Measurements from ENCODE around the gene RNF213. TPM values are rescaled to one million over a fixed set of nuclear protein-coding genes. Genes with fewer than 3 reads are reported as not detected.

RNF213 gene
- polyA plus RNA-seq, 1 of the 3 experiments (the other 2 are of a cell fraction) = 57.5 TPM

- TF ChIP-seq, protein P1, sequence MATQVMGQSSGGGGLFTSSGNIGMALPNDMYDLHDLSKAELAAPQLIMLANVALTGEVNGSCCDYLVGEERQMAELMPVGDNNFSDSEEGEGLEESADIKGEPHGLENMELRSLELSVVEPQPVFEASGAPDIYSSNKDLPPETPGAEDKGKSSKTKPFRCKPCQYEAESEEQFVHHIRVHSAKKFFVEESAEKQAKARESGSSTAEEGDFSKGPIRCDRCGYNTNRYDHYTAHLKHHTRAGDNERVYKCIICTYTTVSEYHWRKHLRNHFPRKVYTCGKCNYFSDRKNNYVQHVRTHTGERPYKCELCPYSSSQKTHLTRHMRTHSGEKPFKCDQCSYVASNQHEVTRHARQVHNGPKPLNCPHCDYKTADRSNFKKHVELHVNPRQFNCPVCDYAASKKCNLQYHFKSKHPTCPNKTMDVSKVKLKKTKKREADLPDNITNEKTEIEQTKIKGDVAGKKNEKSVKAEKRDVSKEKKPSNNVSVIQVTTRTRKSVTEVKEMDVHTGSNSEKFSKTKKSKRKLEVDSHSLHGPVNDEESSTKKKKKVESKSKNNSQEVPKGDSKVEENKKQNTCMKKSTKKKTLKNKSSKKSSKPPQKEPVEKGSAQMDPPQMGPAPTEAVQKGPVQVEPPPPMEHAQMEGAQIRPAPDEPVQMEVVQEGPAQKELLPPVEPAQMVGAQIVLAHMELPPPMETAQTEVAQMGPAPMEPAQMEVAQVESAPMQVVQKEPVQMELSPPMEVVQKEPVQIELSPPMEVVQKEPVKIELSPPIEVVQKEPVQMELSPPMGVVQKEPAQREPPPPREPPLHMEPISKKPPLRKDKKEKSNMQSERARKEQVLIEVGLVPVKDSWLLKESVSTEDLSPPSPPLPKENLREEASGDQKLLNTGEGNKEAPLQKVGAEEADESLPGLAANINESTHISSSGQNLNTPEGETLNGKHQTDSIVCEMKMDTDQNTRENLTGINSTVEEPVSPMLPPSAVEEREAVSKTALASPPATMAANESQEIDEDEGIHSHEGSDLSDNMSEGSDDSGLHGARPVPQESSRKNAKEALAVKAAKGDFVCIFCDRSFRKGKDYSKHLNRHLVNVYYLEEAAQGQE (IDR thresholded peaks at IDR 0.05; ENCODE audit: low read depth, low read length) = peak; percentile 97
- TF ChIP-seq, protein P2, sequence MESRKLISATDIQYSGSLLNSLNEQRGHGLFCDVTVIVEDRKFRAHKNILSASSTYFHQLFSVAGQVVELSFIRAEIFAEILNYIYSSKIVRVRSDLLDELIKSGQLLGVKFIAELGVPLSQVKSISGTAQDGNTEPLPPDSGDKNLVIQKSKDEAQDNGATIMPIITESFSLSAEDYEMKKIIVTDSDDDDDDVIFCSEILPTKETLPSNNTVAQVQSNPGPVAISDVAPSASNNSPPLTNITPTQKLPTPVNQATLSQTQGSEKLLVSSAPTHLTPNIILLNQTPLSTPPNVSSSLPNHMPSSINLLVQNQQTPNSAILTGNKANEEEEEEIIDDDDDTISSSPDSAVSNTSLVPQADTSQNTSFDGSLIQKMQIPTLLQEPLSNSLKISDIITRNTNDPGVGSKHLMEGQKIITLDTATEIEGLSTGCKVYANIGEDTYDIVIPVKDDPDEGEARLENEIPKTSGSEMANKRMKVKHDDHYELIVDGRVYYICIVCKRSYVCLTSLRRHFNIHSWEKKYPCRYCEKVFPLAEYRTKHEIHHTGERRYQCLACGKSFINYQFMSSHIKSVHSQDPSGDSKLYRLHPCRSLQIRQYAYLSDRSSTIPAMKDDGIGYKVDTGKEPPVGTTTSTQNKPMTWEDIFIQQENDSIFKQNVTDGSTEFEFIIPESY (IDR thresholded peaks at IDR 0.05; ENCODE audit: borderline replicate concordance, low read depth) = no peak
- TF ChIP-seq CHD2 (IDR thresholded peaks at IDR 0.05; ENCODE audit: low read length, partially characterized antibody) = no peak
- TF ChIP-seq SMC3 (IDR thresholded peaks at IDR 0.05; ENCODE audit: low read depth, low read length) = no peak
- TF ChIP-seq, protein P3, sequence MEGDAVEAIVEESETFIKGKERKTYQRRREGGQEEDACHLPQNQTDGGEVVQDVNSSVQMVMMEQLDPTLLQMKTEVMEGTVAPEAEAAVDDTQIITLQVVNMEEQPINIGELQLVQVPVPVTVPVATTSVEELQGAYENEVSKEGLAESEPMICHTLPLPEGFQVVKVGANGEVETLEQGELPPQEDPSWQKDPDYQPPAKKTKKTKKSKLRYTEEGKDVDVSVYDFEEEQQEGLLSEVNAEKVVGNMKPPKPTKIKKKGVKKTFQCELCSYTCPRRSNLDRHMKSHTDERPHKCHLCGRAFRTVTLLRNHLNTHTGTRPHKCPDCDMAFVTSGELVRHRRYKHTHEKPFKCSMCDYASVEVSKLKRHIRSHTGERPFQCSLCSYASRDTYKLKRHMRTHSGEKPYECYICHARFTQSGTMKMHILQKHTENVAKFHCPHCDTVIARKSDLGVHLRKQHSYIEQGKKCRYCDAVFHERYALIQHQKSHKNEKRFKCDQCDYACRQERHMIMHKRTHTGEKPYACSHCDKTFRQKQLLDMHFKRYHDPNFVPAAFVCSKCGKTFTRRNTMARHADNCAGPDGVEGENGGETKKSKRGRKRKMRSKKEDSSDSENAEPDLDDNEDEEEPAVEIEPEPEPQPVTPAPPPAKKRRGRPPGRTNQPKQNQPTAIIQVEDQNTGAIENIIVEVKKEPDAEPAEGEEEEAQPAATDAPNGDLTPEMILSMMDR (IDR thresholded peaks at IDR 0.05) = peak; percentile 19; the same call in 1 of the 2 replicates
- no peak for TF ChIP-seq FOSL2 (IDR thresholded peaks at IDR 0.05; ENCODE audit: borderline replicate concordance, low read depth)
- 0 out of 4 replicates have a peak, but pooled peaks of 1 of the 2 experiments have one; percentile 6 for TF ChIP-seq EP300 (IDR thresholded peaks at IDR 0.05; ENCODE audit: borderline replicate concordance in 1 of 2, low read depth in 1 of 2, low read length in 1 of 2)
- TF ChIP-seq RXRA (IDR thresholded peaks at IDR 0.05; ENCODE audit: borderline replicate concordance, low read depth) = no peak
- TF ChIP-seq FOXJ3 (CRISPR knock-in tag; IDR thresholded peaks at IDR 0.05) = no peak
- TF ChIP-seq SIN3A (IDR thresholded peaks at IDR 0.05; ENCODE audit: borderline replicate concordance, low read depth, low read length) = peak; percentile 61; the same call in 1 of the 2 replicates
- TF ChIP-seq NRF1 (IDR thresholded peaks at IDR 0.05; ENCODE audit: low read depth, low read length) = peak; percentile 72
- no peak for TF ChIP-seq RFX5 (IDR thresholded peaks at IDR 0.05; ENCODE audit: low read length)
- TF ChIP-seq FOXM1 (IDR thresholded peaks at IDR 0.05; ENCODE audit: low read depth) = no peak
- no peak for TF ChIP-seq TCF12 (IDR thresholded peaks at IDR 0.05)
- no peak for TF ChIP-seq MEF2A (IDR thresholded peaks at IDR 0.05; ENCODE audit: borderline replicate concordance, low read depth)
- TF ChIP-seq, protein P4, sequence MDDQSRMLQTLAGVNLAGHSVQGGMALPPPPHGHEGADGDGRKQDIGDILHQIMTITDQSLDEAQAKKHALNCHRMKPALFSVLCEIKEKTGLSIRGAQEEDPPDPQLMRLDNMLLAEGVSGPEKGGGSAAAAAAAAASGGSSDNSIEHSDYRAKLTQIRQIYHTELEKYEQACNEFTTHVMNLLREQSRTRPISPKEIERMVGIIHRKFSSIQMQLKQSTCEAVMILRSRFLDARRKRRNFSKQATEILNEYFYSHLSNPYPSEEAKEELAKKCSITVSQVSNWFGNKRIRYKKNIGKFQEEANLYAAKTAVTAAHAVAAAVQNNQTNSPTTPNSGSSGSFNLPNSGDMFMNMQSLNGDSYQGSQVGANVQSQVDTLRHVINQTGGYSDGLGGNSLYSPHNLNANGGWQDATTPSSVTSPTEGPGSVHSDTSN (IDR thresholded peaks at IDR 0.05) = no peak
- no peak for TF ChIP-seq TEAD4 (IDR thresholded peaks at IDR 0.05; ENCODE audit: borderline replicate concordance, insufficient read depth)
- peak; percentile 25; the same call in 1 of the 2 replicates for TF ChIP-seq TAF1 (IDR thresholded peaks at IDR 0.05; ENCODE audit: borderline replicate concordance, low read depth, low read length)
- peak; percentile 43; the same call in 1 of the 2 replicates for TF ChIP-seq MXI1 (IDR thresholded peaks at IDR 0.05; ENCODE audit: low read depth, low read length)
Measured at GRCh38 chr17:80260069-80260535, 550 bp upstream of the RNF213 start (continued).

All from SK-N-SH (cell line).